Mesenchymal stem cell (in vitro differentiated cells and primary cell): ENCODE data around the gene ZNF521.

ENCODE experiments used
- DNase-seq: peaks from one replicate; pipeline ENCODE4 v3.0.0-alpha.2; 2013
- H2AFZ ChIP-seq: one replicate; pipeline ENCODE4 v1.6.1; 2013; ENCODE audit warnings: low read depth, mild to moderate bottlenecking, control low read depth, inconsistent platforms, low read length, moderate library complexity
- H2AK5ac ChIP-seq: 2 replicates; pipeline ENCODE4 v1.6.1; 2013; ENCODE audit warnings: low read length, moderate library complexity, mild to moderate bottlenecking, inconsistent platforms; ENCODE audit not compliant: severe bottlenecking
- H2BK120ac ChIP-seq: one replicate; pipeline ENCODE4 v1.6.1; 2013; ENCODE audit warnings: low read depth, mild to moderate bottlenecking, inconsistent platforms, low read length, moderate library complexity
- H2BK12ac ChIP-seq, 2 experiments: one replicate each; pipeline ENCODE4 v1.6.1; 2013; ENCODE audit warnings: inconsistent platforms in 2 of 2, low read length in 2 of 2, mild to moderate bottlenecking in 2 of 2, moderate library complexity in 2 of 2, control low read depth in 1 of 2
- H2BK15ac ChIP-seq: one replicate; pipeline ENCODE4 v1.6.1; 2013; ENCODE audit warnings: mild to moderate bottlenecking, low read depth, inconsistent platforms; ENCODE audit not compliant: poor library complexity, severe bottlenecking
- H2BK5ac ChIP-seq: 2 replicates; pipeline ENCODE4 v1.6.1; 2013; ENCODE audit warnings: low read depth, mild to moderate bottlenecking, low read length, control low read depth, inconsistent platforms; ENCODE audit not compliant: poor library complexity, severe bottlenecking
- H3K14ac ChIP-seq, 2 experiments: one replicate each; pipeline ENCODE4 v1.6.1; 2013; ENCODE audit warnings: inconsistent platforms in 2 of 2, low read length in 2 of 2, control low read depth in 1 of 2, mild to moderate bottlenecking in 1 of 2, moderate library complexity in 1 of 2
- H3K18ac ChIP-seq, 2 experiments: one replicate each; pipeline ENCODE4 v1.6.1; 2013; ENCODE audit warnings: inconsistent platforms in 2 of 2, low read length in 2 of 2, control low read depth in 1 of 2, low read depth in 1 of 2, mild to moderate bottlenecking in 1 of 2
- H3K23ac ChIP-seq, 2 experiments: one replicate each; pipeline ENCODE4 v1.6.1; 2013; ENCODE audit warnings: inconsistent platforms in 2 of 2, low read length in 2 of 2, mild to moderate bottlenecking in 2 of 2, moderate library complexity in 2 of 2, control low read depth in 1 of 2
- H3K27ac ChIP-seq: 2 replicates; pipeline ENCODE4 v1.5.1; 2013; ENCODE audit warnings: mild to moderate bottlenecking, moderate library complexity, low read length, control low read depth, inconsistent platforms; ENCODE audit not compliant: poor library complexity, severe bottlenecking
- H3K27me3 ChIP-seq, 2 experiments: 2 replicates each; pipeline versions ENCODE4 v1.6.1 to v1.7.0; 2013; ENCODE audit warnings: low read length in 2 of 2, mild to moderate bottlenecking in 2 of 2, moderate library complexity in 2 of 2, control low read depth in 1 of 2, inconsistent platforms in 1 of 2; ENCODE audit not compliant: control insufficient read depth in 1 of 2, insufficient read depth in 1 of 2
- H3K36me3 ChIP-seq, 2 experiments: 2 replicates each; pipeline versions ENCODE4 v1.6.1 to v1.7.0; 2013; ENCODE audit warnings: low read length in 2 of 2, control low read depth in 1 of 2, inconsistent platforms in 1 of 2, low read depth in 1 of 2, mild to moderate bottlenecking in 1 of 2; ENCODE audit not compliant: insufficient read depth in 2 of 2, control insufficient read depth in 1 of 2
- H3K4ac ChIP-seq, 2 experiments: one replicate each; pipeline ENCODE4 v1.6.1; 2013; ENCODE audit warnings: inconsistent platforms in 2 of 2, low read length in 2 of 2, mild to moderate bottlenecking in 2 of 2, moderate library complexity in 2 of 2, control low read depth in 1 of 2, low read depth in 1 of 2
- H3K4me1 ChIP-seq: 2 replicates; pipeline ENCODE4 v1.6.1; 2013; ENCODE audit warnings: low read depth, low read length, control low read depth; ENCODE audit not compliant: control insufficient read depth, insufficient read depth
- H3K4me2 ChIP-seq: 2 replicates; pipeline ENCODE4 v1.6.1; 2013; ENCODE audit warnings: low read length, mild to moderate bottlenecking, inconsistent platforms; ENCODE audit not compliant: poor library complexity, severe bottlenecking
- H3K4me3 ChIP-seq, 2 experiments: 2 replicates each; pipeline versions ENCODE4 v1.5.1 to v1.7.0; 2013; ENCODE audit warnings: low read length in 2 of 2, mild to moderate bottlenecking in 2 of 2, control low read depth in 1 of 2, low read depth in 1 of 2; ENCODE audit not compliant: insufficient read depth in 1 of 2
- H3K79me1 ChIP-seq: replicated peaks from 2 replicates; pipeline ENCODE4 v1.6.1; 2013; ENCODE audit warnings: mild to moderate bottlenecking, control low read depth, low read length, inconsistent platforms; ENCODE audit not compliant: poor library complexity, severe bottlenecking
- H3K9ac ChIP-seq: 2 replicates; pipeline ENCODE4 v1.7.0; 2013; ENCODE audit warnings: mild to moderate bottlenecking, low read length, moderate library complexity
- H3K9me3 ChIP-seq: 2 replicates; pipeline ENCODE4 v1.7.0; 2013; ENCODE audit warnings: mild to moderate bottlenecking, low read length; ENCODE audit not compliant: control insufficient read depth
- H4K8ac ChIP-seq: one replicate; pipeline ENCODE4 v1.6.1; 2013; ENCODE audit warnings: inconsistent platforms, mild to moderate bottlenecking, low read length, moderate library complexity
- H4K91ac ChIP-seq: one replicate; pipeline ENCODE4 v1.6.1; 2013; ENCODE audit warnings: mild to moderate bottlenecking, low read length, inconsistent platforms
- WGBS: methylation state at CpG from one replicate; pipeline ENCODE4 v1.1.7; 2013; ENCODE audit warnings: mixed read lengths; 5-methylcytosine and 5-hydroxymethylcytosine counted together

Gene ZNF521

GRCh38 chr18:25053466-25053865 is 298.5 kb downstream of the ZNF521 start:
- H3K4me3 ChIP-seq: no peak overlapping the region
- 88% methylated on average over 6 of the region's 6 CpGs for WGBS
- no peak overlapping the region for H2BK15ac ChIP-seq
- H3K18ac ChIP-seq: no peak overlapping the region
- H2AFZ ChIP-seq: no peak overlapping the region
- no peak overlapping the region for H2BK120ac ChIP-seq
- H3K27me3 ChIP-seq: no peaks in the 10 kb centered on the region
- H3K36me3 ChIP-seq: no peaks in the 10 kb centered on the region
- no peak overlapping the region for H3K9ac ChIP-seq
- no peak overlapping the region for H2BK5ac ChIP-seq
- H2AK5ac ChIP-seq: no peak overlapping the region
- DNase-seq: no peak
- H3K4me1 ChIP-seq: peaks cover 5% of the 10 kb centered on the region
- no peak overlapping the region for H3K23ac ChIP-seq
- H4K8ac ChIP-seq: no peak overlapping the region
- no peak overlapping the region for H3K27ac ChIP-seq
- no peaks in the 10 kb centered on the region for H3K9me3 ChIP-seq
- H3K14ac ChIP-seq: no peak overlapping the region
- H2BK12ac ChIP-seq: no peak overlapping the region
- no peak overlapping the region for H3K4me2 ChIP-seq
- no peak overlapping the region for H4K91ac ChIP-seq
- no peaks in the 10 kb centered on the region for H3K79me1 ChIP-seq
- H3K4ac ChIP-seq: no peak overlapping the region

- no peak overlapping the region for H3K4ac ChIP-seq
- no peak overlapping the region for H3K4me2 ChIP-seq
- 100% methylated on average over 4 of the region's 4 CpGs for WGBS
- H2BK120ac ChIP-seq: no peak overlapping the region
- H3K9ac ChIP-seq: no peak overlapping the region
- no peak overlapping the region for H4K8ac ChIP-seq
- peaks cover 5% of the 10 kb centered on the region for H3K4me1 ChIP-seq
- H3K4me3 ChIP-seq: no peak overlapping the region
- H2AFZ ChIP-seq: no peak overlapping the region
- no peaks in the 10 kb centered on the region for H3K79me1 ChIP-seq
- H3K9me3 ChIP-seq: no peaks in the 10 kb centered on the region
- no peak overlapping the region for H3K14ac ChIP-seq
- H3K23ac ChIP-seq: no peak overlapping the region
- no peak overlapping the region for H3K27ac ChIP-seq
- no peaks in the 10 kb centered on the region for H3K36me3 ChIP-seq
- H2BK15ac ChIP-seq: no peak overlapping the region
- no peak for DNase-seq
- H2AK5ac ChIP-seq: no peak overlapping the region
- no peak overlapping the region for H3K18ac ChIP-seq
- no peak overlapping the region for H2BK12ac ChIP-seq
- no peaks in the 10 kb centered on the region for H3K27me3 ChIP-seq
- no peak overlapping the region for H2BK5ac ChIP-seq
- no peak overlapping the region for H4K91ac ChIP-seq
Measured at GRCh38 chr18:25052511-25052921, 299.4 kb downstream of the ZNF521 start.

GRCh38 chr18:25050605-25051004 is 301.4 kb downstream of the ZNF521 start:
- no peak overlapping the region for H2BK5ac ChIP-seq
- no peak overlapping the region for H3K9ac ChIP-seq
- no peaks in the 10 kb centered on the region for H3K27me3 ChIP-seq
- no peak overlapping the region for H4K91ac ChIP-seq
- no peaks in the 10 kb centered on the region for H3K9me3 ChIP-seq
- no peaks in the 10 kb centered on the region for H3K4me1 ChIP-seq
- H3K4me2 ChIP-seq: no peak overlapping the region
- H3K14ac ChIP-seq: no peak overlapping the region
- H3K4me3 ChIP-seq: no peak overlapping the region
- no peak overlapping the region for H4K8ac ChIP-seq
- H3K36me3 ChIP-seq: no peaks in the 10 kb centered on the region
- no peaks in the 10 kb centered on the region for H3K79me1 ChIP-seq
- H2AFZ ChIP-seq: no peak overlapping the region
- H2AK5ac ChIP-seq: no peak overlapping the region
- 88% methylated on average over 6 of the region's 6 CpGs for WGBS
- no peak overlapping the region for H3K4ac ChIP-seq
- H3K27ac ChIP-seq: no peak overlapping the region
- H3K23ac ChIP-seq: no peak overlapping the region
- no peak for DNase-seq
- no peak overlapping the region for H2BK15ac ChIP-seq
- H2BK120ac ChIP-seq: no peak overlapping the region
- H2BK12ac ChIP-seq: no peak overlapping the region
- no peak overlapping the region for H3K18ac ChIP-seq

GRCh38 chr18:25047983-25048382 is 304.0 kb downstream of the ZNF521 start:
- Histone ChIP-seq H3K4ac (no peak overlapping the region), H3K9me3 (no peaks in the 10 kb centered on the region), H3K9ac (no peak overlapping the region), H3K79me1 (no peaks in the 10 kb centered on the region), H2AFZ (no peak overlapping the region), H3K27me3 (no peaks in the 10 kb centered on the region), H4K8ac (no peak overlapping the region), H2BK12ac (no peak overlapping the region), H2BK5ac (no peak overlapping the region), H3K18ac (no peak overlapping the region), H3K14ac (no peak overlapping the region), H2BK120ac (no peak overlapping the region), H3K4me3 (no peak overlapping the region), H3K23ac (no peak overlapping the region), H3K4me1 (no peaks in the 10 kb centered on the region), H3K36me3 (no peaks in the 10 kb centered on the region), H2AK5ac (no peak overlapping the region), H3K27ac (no peak overlapping the region), H3K4me2 (no peak overlapping the region), H2BK15ac (no peak overlapping the region), H4K91ac (no peak overlapping the region)
- WGBS: 44% methylated on average over 9 of the region's 9 CpGs
- no peak for DNase-seq
